Smooth muscle cell (in vitro differentiated cells): ENCODE data around the gene MB. TPM values are rescaled to one million over a fixed set of nuclear protein-coding genes. Genes with fewer than 3 reads are reported as not detected.

Experiments
- DNase-seq: peaks from one replicate; lab custom pipeline; 2025; ENCODE audit not compliant: unreplicated experiment; lab: John Stamatoyannopoulos, UW
- H2AFZ ChIP-seq: fragments of 200-600 bp; sonication (generic); 2 replicates; pipeline ENCODE4 v1.6.0; 2016; ENCODE audit warnings: antibody characterized with exemption, low read depth, mild to moderate bottlenecking
- H3F3A ChIP-seq: fragments of 200-600 bp; sonication (generic); 2 replicates; pipeline ENCODE4 v1.6.0; 2017; ENCODE audit warnings: antibody characterized with exemption, low read depth
- H3K27ac ChIP-seq: fragments of 200-600 bp; sonication (generic); 2 replicates; pipeline ENCODE4 v1.5.1; 2016; ENCODE audit warnings: low read depth, mild to moderate bottlenecking
- H3K27me3 ChIP-seq: fragments of 200-600 bp; sonication (generic); 2 replicates; pipeline ENCODE4 v1.6.1; 2016; ENCODE audit warnings: low read depth, mild to moderate bottlenecking
- H3K36me3 ChIP-seq: fragments of 200-600 bp; sonication (generic); 2 replicates; pipeline ENCODE4 v1.5.1; 2016; ENCODE audit warnings: low read depth
- H3K4me1 ChIP-seq: fragments of 200-600 bp; sonication (generic); 2 replicates; pipeline ENCODE4 v1.5.1; 2016; ENCODE audit warnings: low read depth
- H3K4me2 ChIP-seq: fragments of 200-600 bp; sonication (generic); 2 replicates; pipeline ENCODE4 v1.6.0; 2016; ENCODE audit warnings: mild to moderate bottlenecking
- H3K4me3 ChIP-seq: fragments of 200-600 bp; sonication (generic); 2 replicates; pipeline ENCODE4 v1.5.1; 2016; ENCODE audit warnings: mild to moderate bottlenecking
- H3K79me2 ChIP-seq: fragments of 200-600 bp; sonication (generic); 2 replicates; pipeline ENCODE4 v1.6.0; 2016; ENCODE audit warnings: low read depth, mild to moderate bottlenecking
- H3K9ac ChIP-seq: fragments of 200-600 bp; sonication (generic); 2 replicates; pipeline ENCODE4 v1.6.0; 2016; ENCODE audit warnings: low read depth
- H3K9me3 ChIP-seq: fragments of 200-600 bp; sonication (generic); replicated peaks from 2 replicates; pipeline ENCODE4 v1.5.1; 2016; ENCODE audit warnings: low read depth
- H4K20me1 ChIP-seq: fragments of 200-600 bp; sonication (generic); 2 replicates; pipeline ENCODE4 v1.6.0; 2016; ENCODE audit warnings: low read depth
- WGBS: methylation state at CpG from one replicate; pipeline ENCODE4 v1.1.7; 2016; ENCODE audit warnings: low lambda C conversion rate; 5-methylcytosine and 5-hydroxymethylcytosine counted together
- polyA plus RNA-seq: library from polyadenylated mRNA; unstranded; fragments of >200 nt; fragmentation: Nextera tagmentation; extraction: Ambion mirVana; gene quantifications from 2 replicates; pipeline ENCODE4 v1.2.1, GENCODE V29; 2016
- total RNA-seq: library from RNA; depleted of rRNA; stranded (reverse); fragments of >200 nt; gene quantifications from 2 replicates; pipeline ENCODE4 v1.2.3, GENCODE V29; 2014
- TF ChIP-seq, protein P1 (sequence below): fragments of 200-600 bp; sonication (generic); IDR thresholded peaks from 2 replicates; pipeline ENCODE4 v1.5.1; 2017; ENCODE audit warnings: borderline replicate concordance, mild to moderate bottlenecking, antibody characterized with exemption; ENCODE audit not compliant: insufficient read depth, poor library complexity, severe bottlenecking

Gene MB
- total and polyA plus RNA-seq, 2 experiments from 2014 or later: 0.53 TPM; not detected in 1

DNA sequence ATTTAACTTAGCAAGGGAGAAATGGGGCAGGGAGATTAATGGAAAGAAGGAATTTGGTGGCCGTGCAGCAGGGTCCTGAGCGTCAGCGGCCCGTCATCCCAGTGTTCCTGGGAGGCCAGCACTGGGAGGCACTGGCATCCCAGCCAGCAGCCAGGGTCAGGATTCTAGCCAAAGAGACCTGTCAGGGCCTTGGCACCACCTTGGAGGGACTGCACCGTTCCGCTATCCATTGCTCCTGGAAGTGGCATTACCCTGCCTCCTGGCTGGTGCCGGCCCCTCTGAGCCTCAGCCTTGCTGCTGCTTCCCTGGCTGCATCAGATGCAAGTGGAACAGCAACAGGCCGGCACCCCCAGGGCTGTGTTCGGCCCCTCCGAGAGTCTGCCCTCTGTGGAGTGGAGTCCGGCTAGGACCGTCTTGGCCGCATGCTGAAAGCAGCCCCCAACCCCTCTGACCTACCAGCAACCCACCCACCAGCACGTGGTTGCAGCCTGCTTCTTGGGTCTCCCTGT, 46.4 kb downstream of the MB start:
- Histone ChIP-seq H3K27me3 (no peaks in the 10 kb centered on the region), H3K9ac (no peak overlapping the region), H3K9me3 (no peaks in the 10 kb centered on the region), H3K4me3 (no peak overlapping the region), H3F3A (no peaks in the 10 kb centered on the region), H3K4me1 (no peaks in the 10 kb centered on the region), H3K36me3 (no peaks in the 10 kb centered on the region), H2AFZ (no peak overlapping the region), H3K4me2 (no peak overlapping the region), H3K79me2 (no peaks in the 10 kb centered on the region), H4K20me1 (no peaks in the 10 kb centered on the region), H3K27ac (no peak overlapping the region)
- no peak for DNase-seq
- 95% methylated on average over 14 of the region's 14 CpGs for whole genome bisulfite sequencing
- TF ChIP-seq, protein P1, sequence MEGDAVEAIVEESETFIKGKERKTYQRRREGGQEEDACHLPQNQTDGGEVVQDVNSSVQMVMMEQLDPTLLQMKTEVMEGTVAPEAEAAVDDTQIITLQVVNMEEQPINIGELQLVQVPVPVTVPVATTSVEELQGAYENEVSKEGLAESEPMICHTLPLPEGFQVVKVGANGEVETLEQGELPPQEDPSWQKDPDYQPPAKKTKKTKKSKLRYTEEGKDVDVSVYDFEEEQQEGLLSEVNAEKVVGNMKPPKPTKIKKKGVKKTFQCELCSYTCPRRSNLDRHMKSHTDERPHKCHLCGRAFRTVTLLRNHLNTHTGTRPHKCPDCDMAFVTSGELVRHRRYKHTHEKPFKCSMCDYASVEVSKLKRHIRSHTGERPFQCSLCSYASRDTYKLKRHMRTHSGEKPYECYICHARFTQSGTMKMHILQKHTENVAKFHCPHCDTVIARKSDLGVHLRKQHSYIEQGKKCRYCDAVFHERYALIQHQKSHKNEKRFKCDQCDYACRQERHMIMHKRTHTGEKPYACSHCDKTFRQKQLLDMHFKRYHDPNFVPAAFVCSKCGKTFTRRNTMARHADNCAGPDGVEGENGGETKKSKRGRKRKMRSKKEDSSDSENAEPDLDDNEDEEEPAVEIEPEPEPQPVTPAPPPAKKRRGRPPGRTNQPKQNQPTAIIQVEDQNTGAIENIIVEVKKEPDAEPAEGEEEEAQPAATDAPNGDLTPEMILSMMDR: no peak

- Histone ChIP-seq H3K79me2 (no peaks in the 10 kb centered on the region), H3K4me3 (no peak overlapping the region), H3K4me1 (no peaks in the 10 kb centered on the region), H3K9ac (no peak overlapping the region), H3F3A (no peaks in the 10 kb centered on the region), H3K27me3 (no peaks in the 10 kb centered on the region), H4K20me1 (no peaks in the 10 kb centered on the region), H3K9me3 (no peaks in the 10 kb centered on the region), H3K4me2 (no peak overlapping the region), H2AFZ (no peak overlapping the region), H3K27ac (no peak overlapping the region), H3K36me3 (no peaks in the 10 kb centered on the region)
- TF ChIP-seq, protein P1: no peak
- 94% methylated on average over 13 of the region's 13 CpGs for WGBS
- DNase-seq: no peak
Observed at GRCh38 chr22:35569916-35570315, 47.2 kb downstream of the MB start.

DNA sequence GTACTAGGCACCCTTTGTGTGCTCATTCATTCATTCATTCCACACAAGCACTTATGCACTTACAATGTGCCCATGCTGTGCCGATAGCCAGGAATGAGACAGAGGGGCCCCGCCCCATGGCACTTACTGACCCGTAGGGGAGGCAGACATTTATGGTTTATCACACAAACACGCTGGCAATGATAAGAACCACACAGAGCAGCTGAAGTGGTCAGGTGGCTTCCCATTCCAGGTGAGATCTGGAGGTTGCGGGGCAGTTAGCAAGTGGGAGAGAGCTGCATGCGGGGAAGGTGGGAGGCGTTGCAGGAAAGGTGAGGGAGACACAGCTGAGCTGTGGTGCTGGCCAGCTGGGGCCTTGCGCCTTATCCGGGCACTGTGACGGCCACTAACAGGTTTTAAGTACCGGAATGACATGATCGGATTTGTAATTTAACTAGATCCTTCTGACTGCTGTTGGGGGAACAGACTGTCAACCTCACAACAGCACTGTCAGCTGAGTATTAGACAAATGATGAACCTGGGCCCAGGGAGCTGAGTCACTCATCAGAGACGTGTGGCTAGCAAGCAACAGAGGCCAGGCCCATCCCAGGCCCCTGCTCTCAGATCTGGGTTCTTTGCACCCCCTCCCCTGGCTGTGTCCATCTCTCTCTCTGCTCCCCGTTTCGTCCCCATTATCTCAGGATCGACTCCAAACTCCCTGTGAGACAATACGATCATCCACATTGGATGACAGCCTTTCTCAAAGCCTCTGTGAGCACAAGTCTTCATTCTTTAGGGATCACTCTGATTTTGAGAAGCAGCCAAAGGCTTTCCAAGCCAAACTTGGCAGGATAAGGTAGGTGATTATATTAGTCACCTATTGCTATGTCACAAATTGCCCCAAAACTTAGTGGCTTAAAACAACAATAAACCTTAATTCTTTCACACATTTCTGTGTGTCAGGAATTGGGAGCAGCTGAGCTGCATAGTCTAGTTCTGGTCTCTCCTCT, 48.1 kb downstream of the MB start:
- no peak overlapping the region for H3K4me3 ChIP-seq
- no peaks in the 10 kb centered on the region for H3K4me1 ChIP-seq
- H3K27me3 ChIP-seq: no peaks in the 10 kb centered on the region
- no peak overlapping the region for H3K9ac ChIP-seq
- DNase-seq: no peak
- H4K20me1 ChIP-seq: no peaks in the 10 kb centered on the region
- TF ChIP-seq, protein P1: no peak
- no peaks in the 10 kb centered on the region for H3K79me2 ChIP-seq
- no peaks in the 10 kb centered on the region for H3K9me3 ChIP-seq
- H2AFZ ChIP-seq: no peak overlapping the region
- no peak overlapping the region for H3K27ac ChIP-seq
- H3K4me2 ChIP-seq: no peak overlapping the region
- no peaks in the 10 kb centered on the region for H3F3A ChIP-seq
- 84% methylated on average over 17 of the region's 17 CpGs for WGBS
- H3K36me3 ChIP-seq: no peaks in the 10 kb centered on the region
